ENCODE data around the gene MAOB.

The MAOB gene

GRCh38 chrX:43853225-43853828, 28.9 kb downstream of the MAOB start:
- TF ChIP-seq POLR2A (IDR thresholded peaks at IDR 0.05; ENCODE audit: low read depth, low read length) (no peak), POLR2AphosphoS5 (IDR thresholded peaks at IDR 0.05; ENCODE audit: low read depth, low read length) (no peak), TAF1 (IDR thresholded peaks at IDR 0.05; ENCODE audit: borderline replicate concordance, low read depth, low read length) (no peak)
- DNase-seq (ENCODE audit: insufficient read length) (no peak), FAIRE-seq (no peak)

- TF ChIP-seq TAF1 (IDR thresholded peaks at IDR 0.05; ENCODE audit: borderline replicate concordance, low read depth, low read length): no peak
- TF ChIP-seq POLR2A (IDR thresholded peaks at IDR 0.05; ENCODE audit: low read depth, low read length): no peak
- no peak for TF ChIP-seq POLR2AphosphoS5 (IDR thresholded peaks at IDR 0.05; ENCODE audit: low read depth, low read length)
- DNase-seq (ENCODE audit: insufficient read length) (no peak), FAIRE-seq (no peak)
Measured at GRCh38 chrX:43850629-43851028, 31.6 kb downstream of the MAOB start.

- no peak for DNase-seq (ENCODE audit: insufficient read length)
- TF ChIP-seq POLR2AphosphoS5 (IDR thresholded peaks at IDR 0.05; ENCODE audit: low read depth, low read length) (no peak), POLR2A (IDR thresholded peaks at IDR 0.05; ENCODE audit: low read depth, low read length) (no peak), TAF1 (IDR thresholded peaks at IDR 0.05; ENCODE audit: borderline replicate concordance, low read depth, low read length) (no peak)
- no peak for FAIRE-seq
Measured at GRCh38 chrX:43849173-43849572, 33.1 kb downstream of the MAOB start.

GRCh38 chrX:43847352-43847751, 34.9 kb downstream of the MAOB start:
- FAIRE-seq (no peak), DNase-seq (ENCODE audit: insufficient read length) (no peak)
- TF ChIP-seq TAF1 (IDR thresholded peaks at IDR 0.05; ENCODE audit: borderline replicate concordance, low read depth, low read length): no peak
- TF ChIP-seq POLR2AphosphoS5 (IDR thresholded peaks at IDR 0.05; ENCODE audit: low read depth, low read length): no peak
- no peak for TF ChIP-seq POLR2A (IDR thresholded peaks at IDR 0.05; ENCODE audit: low read depth, low read length)

- FAIRE-seq: no peak
Measured at GRCh38 chrX:43846558-43846957, 35.7 kb downstream of the MAOB start.

GRCh38 chrX:43845776-43846175, 36.5 kb downstream of the MAOB start:
- FAIRE-seq (no peak), DNase-seq (ENCODE audit: insufficient read length) (no peak)
- TF ChIP-seq TAF1 (IDR thresholded peaks at IDR 0.05; ENCODE audit: borderline replicate concordance, low read depth, low read length) (no peak), POLR2A (IDR thresholded peaks at IDR 0.05; ENCODE audit: low read depth, low read length) (no peak), POLR2AphosphoS5 (IDR thresholded peaks at IDR 0.05; ENCODE audit: low read depth, low read length) (no peak)

More at GRCh38 chrX:43846558-43846957, 35.7 kb downstream of the MAOB start:
- no peak for TF ChIP-seq POLR2A (IDR thresholded peaks at IDR 0.05; ENCODE audit: low read depth, low read length)
- no peak for TF ChIP-seq TAF1 (IDR thresholded peaks at IDR 0.05; ENCODE audit: borderline replicate concordance, low read depth, low read length)
- no peak for TF ChIP-seq POLR2AphosphoS5 (IDR thresholded peaks at IDR 0.05; ENCODE audit: low read depth, low read length)
- no peak for DNase-seq (ENCODE audit: insufficient read length)

GRCh38 chrX:43840265-43840664, 42.0 kb downstream of the MAOB start:
- no peak for FAIRE-seq
- TF ChIP-seq POLR2A (IDR thresholded peaks at IDR 0.05; ENCODE audit: low read depth, low read length) (no peak), TAF1 (IDR thresholded peaks at IDR 0.05; ENCODE audit: borderline replicate concordance, low read depth, low read length) (no peak), POLR2AphosphoS5 (IDR thresholded peaks at IDR 0.05; ENCODE audit: low read depth, low read length) (no peak)
- no peak for DNase-seq (ENCODE audit: insufficient read length)

- DNase-seq (ENCODE audit: insufficient read length) (no peak), FAIRE-seq (peak; percentile 81)
- TF ChIP-seq TAF1 (IDR thresholded peaks at IDR 0.05; ENCODE audit: borderline replicate concordance, low read depth, low read length) (no peak), POLR2A (IDR thresholded peaks at IDR 0.05; ENCODE audit: low read depth, low read length) (no peak), POLR2AphosphoS5 (IDR thresholded peaks at IDR 0.05; ENCODE audit: low read depth, low read length) (no peak)
Measured at GRCh38 chrX:43836435-43837184, 45.6 kb downstream of the MAOB start.

GRCh38 chrX:43835559-43835958, 46.7 kb downstream of the MAOB start:
- DNase-seq (ENCODE audit: insufficient read length) (no peak), FAIRE-seq (no peak)
- TF ChIP-seq TAF1 (IDR thresholded peaks at IDR 0.05; ENCODE audit: borderline replicate concordance, low read depth, low read length) (no peak), POLR2A (IDR thresholded peaks at IDR 0.05; ENCODE audit: low read depth, low read length) (no peak), POLR2AphosphoS5 (IDR thresholded peaks at IDR 0.05; ENCODE audit: low read depth, low read length) (no peak)

- DNase-seq (ENCODE audit: insufficient read length) (no peak), FAIRE-seq (no peak)
- TF ChIP-seq TAF1 (IDR thresholded peaks at IDR 0.05; ENCODE audit: borderline replicate concordance, low read depth, low read length) (no peak), POLR2A (IDR thresholded peaks at IDR 0.05; ENCODE audit: low read depth, low read length) (no peak), POLR2AphosphoS5 (IDR thresholded peaks at IDR 0.05; ENCODE audit: low read depth, low read length) (no peak)
Measured at GRCh38 chrX:43827791-43828190, 54.5 kb downstream of the MAOB start.

GRCh38 chrX:43822014-43822413, 60.2 kb downstream of the MAOB start:
- FAIRE-seq: no peak
- no peak for TF ChIP-seq TAF1 (IDR thresholded peaks at IDR 0.05; ENCODE audit: borderline replicate concordance, low read depth, low read length)
- TF ChIP-seq POLR2A (IDR thresholded peaks at IDR 0.05; ENCODE audit: low read depth, low read length): no peak
- TF ChIP-seq POLR2AphosphoS5 (IDR thresholded peaks at IDR 0.05; ENCODE audit: low read depth, low read length): no peak
- no peak for DNase-seq (ENCODE audit: insufficient read length)

- no peak for TF ChIP-seq POLR2AphosphoS5 (IDR thresholded peaks at IDR 0.05; ENCODE audit: low read depth, low read length)
- no peak for TF ChIP-seq POLR2A (IDR thresholded peaks at IDR 0.05; ENCODE audit: low read depth, low read length)
- TF ChIP-seq TAF1 (IDR thresholded peaks at IDR 0.05; ENCODE audit: borderline replicate concordance, low read depth, low read length): no peak
- DNase-seq (ENCODE audit: insufficient read length) (no peak), FAIRE-seq (no peak)
Measured at GRCh38 chrX:43817444-43817843, 64.8 kb downstream of the MAOB start.

All from GM12892 (cell line).